ENCODE measurements around the gene PLXDC1.

- no peak for TF ChIP-seq POLR2A (IDR thresholded peaks at IDR 0.05)
- TF ChIP-seq, protein P1, sequence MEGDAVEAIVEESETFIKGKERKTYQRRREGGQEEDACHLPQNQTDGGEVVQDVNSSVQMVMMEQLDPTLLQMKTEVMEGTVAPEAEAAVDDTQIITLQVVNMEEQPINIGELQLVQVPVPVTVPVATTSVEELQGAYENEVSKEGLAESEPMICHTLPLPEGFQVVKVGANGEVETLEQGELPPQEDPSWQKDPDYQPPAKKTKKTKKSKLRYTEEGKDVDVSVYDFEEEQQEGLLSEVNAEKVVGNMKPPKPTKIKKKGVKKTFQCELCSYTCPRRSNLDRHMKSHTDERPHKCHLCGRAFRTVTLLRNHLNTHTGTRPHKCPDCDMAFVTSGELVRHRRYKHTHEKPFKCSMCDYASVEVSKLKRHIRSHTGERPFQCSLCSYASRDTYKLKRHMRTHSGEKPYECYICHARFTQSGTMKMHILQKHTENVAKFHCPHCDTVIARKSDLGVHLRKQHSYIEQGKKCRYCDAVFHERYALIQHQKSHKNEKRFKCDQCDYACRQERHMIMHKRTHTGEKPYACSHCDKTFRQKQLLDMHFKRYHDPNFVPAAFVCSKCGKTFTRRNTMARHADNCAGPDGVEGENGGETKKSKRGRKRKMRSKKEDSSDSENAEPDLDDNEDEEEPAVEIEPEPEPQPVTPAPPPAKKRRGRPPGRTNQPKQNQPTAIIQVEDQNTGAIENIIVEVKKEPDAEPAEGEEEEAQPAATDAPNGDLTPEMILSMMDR (IDR thresholded peaks at IDR 0.05 in 8 of 11, conservative IDR thresholded peaks at IDR 0.05 in 3 of 11) = no peak
Observed at GRCh38 chr17:39014795-39015545, 136.5 kb downstream of the PLXDC1 start.
